ENCODE data around the gene GLO1.
"Not testable (repeated sequence)": the region's sequence is repeated elsewhere in the genome, so short reads cannot be mapped to it uniquely, and the experiment has no call there.

The GLO1 gene

GRCh38 chr6:38705924-38706323 lies 3.0 kb upstream of the GLO1 start:
- DNase-seq (ENCODE audit: low spot score), result no peak

- DNase-seq (ENCODE audit: low spot score), result no peak
Measured at GRCh38 chr6:38703949-38704590, 1.1 kb upstream of the GLO1 start.

- no peak for DNase-seq (ENCODE audit: low spot score)
Measured at GRCh38 chr6:38701551-38701950, 1.4 kb downstream of the GLO1 start.

GRCh38 chr6:38699702-38700101 lies 3.2 kb downstream of the GLO1 start:
- DNase-seq (ENCODE audit: low spot score), result not testable (repeated sequence)

- DNase-seq (ENCODE audit: low spot score), result no peak
Measured at GRCh38 chr6:38697846-38698245, 5.1 kb downstream of the GLO1 start.

GRCh38 chr6:38696345-38696744 lies 6.6 kb downstream of the GLO1 start:
- DNase-seq (ENCODE audit: low spot score), result no peak

- no peak for DNase-seq (ENCODE audit: low spot score)
Measured at GRCh38 chr6:38695933-38696332, 7.0 kb downstream of the GLO1 start.

GRCh38 chr6:38695227-38695900 lies 7.6 kb downstream of the GLO1 start:
- no peak for DNase-seq (ENCODE audit: low spot score)

- DNase-seq (ENCODE audit: low spot score), result no peak
Measured at GRCh38 chr6:38688579-38689087, 14.3 kb downstream of the GLO1 start.

- DNase-seq (ENCODE audit: low spot score), result no peak
Measured at GRCh38 chr6:38687549-38687948, 15.4 kb downstream of the GLO1 start.

GRCh38 chr6:38687043-38687353 lies 15.9 kb downstream of the GLO1 start:
- no peak for DNase-seq (ENCODE audit: low spot score)

GRCh38 chr6:38686270-38687042 lies 16.5 kb downstream of the GLO1 start:
- no peak for DNase-seq (ENCODE audit: low spot score)

GRCh38 chr6:38684904-38685303 lies 18.0 kb downstream of the GLO1 start:
- no peak for DNase-seq (ENCODE audit: low spot score)

- no peak for DNase-seq (ENCODE audit: low spot score)
Measured at GRCh38 chr6:38684237-38684636, 18.7 kb downstream of the GLO1 start.

GRCh38 chr6:38681850-38682249 lies 21.1 kb downstream of the GLO1 start:
- no peak for DNase-seq (ENCODE audit: low spot score)

- no peak for DNase-seq (ENCODE audit: low spot score)
Measured at GRCh38 chr6:38679668-38680067, 23.3 kb downstream of the GLO1 start.

GRCh38 chr6:38678178-38678760 lies 24.7 kb downstream of the GLO1 start:
- DNase-seq (ENCODE audit: low spot score), result no peak

GRCh38 chr6:38676974-38677544 lies 25.9 kb downstream of the GLO1 start:
- DNase-seq (ENCODE audit: low spot score), result no peak

- DNase-seq (ENCODE audit: low spot score), result no peak
Measured at GRCh38 chr6:38676236-38676973, 26.5 kb downstream of the GLO1 start.

- no peak for DNase-seq (ENCODE audit: low spot score)
Measured at GRCh38 chr6:38673397-38674165, 29.4 kb downstream of the GLO1 start.

- peak; percentile 73 for DNase-seq (ENCODE audit: low spot score)
Measured at GRCh38 chr6:38671885-38672467, 31.0 kb downstream of the GLO1 start.
